ENCODE results near the gene PARN.

Gene PARN

GRCh38 chr16:14520753-14521152, 109.3 kb downstream of the PARN start:
- TF ChIP-seq EZH2phosphoT487 (IDR thresholded peaks at IDR 0.05; ENCODE audit: borderline replicate concordance, low read length) (no peak), CTCF (IDR thresholded peaks at IDR 0.05; ENCODE audit: low read depth, low read length, poor library complexity, severe bottlenecking) (no peak)
- Histone ChIP-seq H3K4me1 (ENCODE audit: control insufficient read depth, low read length) (no peaks in the 10 kb centered on the region), H3K4me3 (ENCODE audit: low read length) (no peak overlapping the region), H3K9me2 (replicated peaks; ENCODE audit: control insufficient read depth, low read length) (no peaks in the 10 kb centered on the region), H3K36me3 (ENCODE audit: control insufficient read depth, low read length) (peaks cover 31% of the 10 kb centered on the region), H3K4me2 (ENCODE audit: low read length) (no peak overlapping the region), H3K9me3 (ENCODE audit: control insufficient read depth, insufficient read depth, low read length) (no peaks in the 10 kb centered on the region), H4K20me1 (ENCODE audit: control insufficient read depth, insufficient read depth, low read depth, low read length) (peaks cover 8% of the 10 kb centered on the region; the same call in 1 of the 2 replicates), H3K27me3 (ENCODE audit: control insufficient read depth, low read length) (no peaks in the 10 kb centered on the region), H3K27ac (ENCODE audit: low read depth, low read length) (no peak overlapping the region), H3K79me2 (ENCODE audit: control insufficient read depth, low read length) (peaks cover 76% of the 10 kb centered on the region), H3F3A (ENCODE audit: control insufficient read depth, insufficient read depth) (no peaks in the 10 kb centered on the region)

DNA sequence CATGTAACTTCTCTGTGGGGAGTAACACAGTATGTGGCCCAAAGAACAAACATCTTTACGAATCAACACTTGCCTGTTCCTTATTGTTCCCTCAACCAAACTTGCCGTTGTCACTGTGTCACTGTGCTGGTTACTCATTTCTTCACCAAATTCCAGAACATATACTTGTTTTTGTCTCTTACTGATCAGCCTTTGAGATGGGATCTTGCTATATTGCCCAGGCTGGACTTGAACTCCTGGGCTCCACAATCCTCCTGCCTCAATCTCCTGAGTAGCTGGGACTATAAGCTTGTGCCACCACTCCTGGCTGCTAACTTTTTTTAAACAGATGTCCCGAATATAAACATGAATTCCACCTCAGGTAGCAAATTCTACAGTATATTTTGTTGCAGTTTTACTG, 115.1 kb downstream of the PARN start:
- Histone ChIP-seq H3K9me2 (replicated peaks; ENCODE audit: control insufficient read depth, low read length) (no peaks in the 10 kb centered on the region), H3F3A (ENCODE audit: control insufficient read depth, insufficient read depth) (no peaks in the 10 kb centered on the region; the same call in 1 of the 2 replicates), H3K4me2 (ENCODE audit: low read length) (no peak overlapping the region), H3K4me1 (ENCODE audit: control insufficient read depth, low read length) (no peaks in the 10 kb centered on the region), H3K27me3 (ENCODE audit: control insufficient read depth, low read length) (no peaks in the 10 kb centered on the region), H3K4me3 (ENCODE audit: low read length) (no peak overlapping the region), H3K9me3 (ENCODE audit: control insufficient read depth, insufficient read depth, low read length) (no peaks in the 10 kb centered on the region), H3K79me2 (ENCODE audit: control insufficient read depth, low read length) (peaks cover 58% of the 10 kb centered on the region), H3K27ac (ENCODE audit: low read depth, low read length) (no peak overlapping the region), H4K20me1 (ENCODE audit: control insufficient read depth, insufficient read depth, low read depth, low read length) (0 out of 2 replicates have a peak, but pooled peaks cover 3% of the 10 kb centered on the region), H3K36me3 (ENCODE audit: control insufficient read depth, low read length) (peaks cover 26% of the 10 kb centered on the region)
- TF ChIP-seq EZH2phosphoT487 (IDR thresholded peaks at IDR 0.05; ENCODE audit: borderline replicate concordance, low read length) = no peak
- no peak for TF ChIP-seq CTCF (IDR thresholded peaks at IDR 0.05; ENCODE audit: low read depth, low read length, poor library complexity, severe bottlenecking)

DNA sequence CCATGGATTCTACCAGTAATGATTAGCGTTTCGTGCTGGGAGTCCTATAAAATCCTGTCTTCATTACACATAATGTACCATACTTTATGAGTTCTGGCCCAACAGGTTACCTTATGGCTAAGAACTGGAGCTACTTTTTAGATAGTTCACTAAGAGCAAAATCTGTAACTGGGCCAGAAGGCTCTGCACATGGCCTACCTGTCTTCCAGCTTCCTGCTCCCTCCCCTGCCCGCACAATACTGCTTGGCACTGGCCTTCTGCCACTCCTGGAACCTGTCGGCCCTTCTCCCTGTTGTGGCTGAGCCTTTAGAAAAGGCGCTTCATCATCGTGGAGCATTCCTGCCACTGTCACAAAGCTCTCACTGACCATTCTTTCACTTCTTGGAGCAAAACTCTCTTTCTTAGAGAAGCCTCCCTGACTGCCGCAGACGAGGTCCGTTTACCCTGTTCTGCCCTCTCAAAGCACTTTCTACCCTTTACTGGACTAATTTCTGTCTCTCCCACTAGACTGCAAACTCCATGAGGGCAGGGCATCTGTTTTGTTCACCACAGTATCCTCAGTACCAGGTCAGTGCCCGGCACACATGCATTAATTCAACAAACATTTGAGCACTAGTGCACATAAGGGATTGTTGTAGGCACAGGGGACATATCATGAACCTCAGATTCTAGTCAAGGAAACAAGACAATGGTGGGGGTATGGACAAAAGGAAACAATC, 116.5 kb downstream of the PARN start:
- Histone ChIP-seq H4K20me1 (ENCODE audit: control insufficient read depth, insufficient read depth, low read depth, low read length) (peaks cover 3% of the 10 kb centered on the region; the same call in 1 of the 2 replicates), H3K4me2 (ENCODE audit: low read length) (no peak overlapping the region), H3K27me3 (ENCODE audit: control insufficient read depth, low read length) (no peaks in the 10 kb centered on the region), H3K9me2 (replicated peaks; ENCODE audit: control insufficient read depth, low read length) (no peaks in the 10 kb centered on the region), H3F3A (ENCODE audit: control insufficient read depth, insufficient read depth) (no peaks in the 10 kb centered on the region; the same call in 1 of the 2 replicates), H3K27ac (ENCODE audit: low read depth, low read length) (no peak overlapping the region), H3K79me2 (ENCODE audit: control insufficient read depth, low read length) (peaks cover 50% of the 10 kb centered on the region), H3K36me3 (ENCODE audit: control insufficient read depth, low read length) (peaks cover 26% of the 10 kb centered on the region), H3K4me1 (ENCODE audit: control insufficient read depth, low read length) (no peaks in the 10 kb centered on the region), H3K4me3 (ENCODE audit: low read length) (no peak overlapping the region), H3K9me3 (ENCODE audit: control insufficient read depth, insufficient read depth, low read length) (no peaks in the 10 kb centered on the region)
- no peak for TF ChIP-seq EZH2phosphoT487 (IDR thresholded peaks at IDR 0.05; ENCODE audit: borderline replicate concordance, low read length)
- no peak for TF ChIP-seq CTCF (IDR thresholded peaks at IDR 0.05; ENCODE audit: low read depth, low read length, poor library complexity, severe bottlenecking)

Data from DOHH2 (cell line).